OCI-LY3 (cell line): ENCODE data around the gene SEZ6L.

Experiments used
- EZH2phosphoT487 ChIP-seq: fragments of 200-600 bp; shearing (Covaris generic); IDR thresholded peaks from 2 replicates; pipeline ENCODE4 v1.6.1; 2018; ENCODE audit warnings: antibody characterized with exemption, mixed run types, low read depth
- TF ChIP-seq, protein P1 (sequence below): fragments of 200-600, 300-600 bp; sonication (generic); IDR thresholded peaks from 2 replicates; pipeline ENCODE4 v1.5.1; 2014; ENCODE audit warnings: antibody characterized with exemption, low read length, low read depth

DNA sequence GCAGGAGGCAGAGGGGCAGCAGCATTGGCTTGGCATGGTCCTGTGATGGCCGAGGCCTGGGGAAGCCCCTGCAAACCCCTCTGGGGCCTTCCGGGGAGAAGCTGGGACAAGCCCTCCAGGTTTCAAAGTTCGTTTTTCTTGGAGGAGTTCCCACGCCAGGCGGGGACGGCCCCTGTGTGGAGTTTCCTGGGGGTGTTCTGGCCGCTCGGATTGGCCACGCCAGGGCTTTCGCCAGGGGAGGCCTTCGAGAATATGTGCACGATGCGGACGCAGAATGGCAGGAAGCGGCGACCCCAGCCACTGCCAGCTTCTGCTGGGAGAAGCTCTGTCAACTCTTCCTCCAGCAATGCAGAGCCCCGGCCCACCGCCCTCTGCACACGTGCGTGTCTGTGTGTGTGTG, 157.5 kb downstream of the SEZ6L start:
- TF ChIP-seq EZH2phosphoT487 = no peak
- TF ChIP-seq, protein P1, sequence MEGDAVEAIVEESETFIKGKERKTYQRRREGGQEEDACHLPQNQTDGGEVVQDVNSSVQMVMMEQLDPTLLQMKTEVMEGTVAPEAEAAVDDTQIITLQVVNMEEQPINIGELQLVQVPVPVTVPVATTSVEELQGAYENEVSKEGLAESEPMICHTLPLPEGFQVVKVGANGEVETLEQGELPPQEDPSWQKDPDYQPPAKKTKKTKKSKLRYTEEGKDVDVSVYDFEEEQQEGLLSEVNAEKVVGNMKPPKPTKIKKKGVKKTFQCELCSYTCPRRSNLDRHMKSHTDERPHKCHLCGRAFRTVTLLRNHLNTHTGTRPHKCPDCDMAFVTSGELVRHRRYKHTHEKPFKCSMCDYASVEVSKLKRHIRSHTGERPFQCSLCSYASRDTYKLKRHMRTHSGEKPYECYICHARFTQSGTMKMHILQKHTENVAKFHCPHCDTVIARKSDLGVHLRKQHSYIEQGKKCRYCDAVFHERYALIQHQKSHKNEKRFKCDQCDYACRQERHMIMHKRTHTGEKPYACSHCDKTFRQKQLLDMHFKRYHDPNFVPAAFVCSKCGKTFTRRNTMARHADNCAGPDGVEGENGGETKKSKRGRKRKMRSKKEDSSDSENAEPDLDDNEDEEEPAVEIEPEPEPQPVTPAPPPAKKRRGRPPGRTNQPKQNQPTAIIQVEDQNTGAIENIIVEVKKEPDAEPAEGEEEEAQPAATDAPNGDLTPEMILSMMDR = no peak
